B cell (primary cell): ENCODE results near the gene VWA8.

Source experiments
- EZH2 ChIP-seq: IDR thresholded peaks from 2 replicates; pipeline ENCODE4 v1.6.1; 2012; ENCODE audit warnings: borderline replicate concordance, low read depth, mild to moderate bottlenecking, moderate library complexity, low read length; ENCODE audit not compliant: insufficient read depth, poor library complexity, severe bottlenecking
- TF ChIP-seq, protein P1 (sequence below): fragments of 200-600 bp; IDR thresholded peaks from one replicate; pipeline ENCODE4 v1.8.0; 2022; ENCODE audit warnings: antibody characterized with exemption, mild to moderate bottlenecking

DNA sequence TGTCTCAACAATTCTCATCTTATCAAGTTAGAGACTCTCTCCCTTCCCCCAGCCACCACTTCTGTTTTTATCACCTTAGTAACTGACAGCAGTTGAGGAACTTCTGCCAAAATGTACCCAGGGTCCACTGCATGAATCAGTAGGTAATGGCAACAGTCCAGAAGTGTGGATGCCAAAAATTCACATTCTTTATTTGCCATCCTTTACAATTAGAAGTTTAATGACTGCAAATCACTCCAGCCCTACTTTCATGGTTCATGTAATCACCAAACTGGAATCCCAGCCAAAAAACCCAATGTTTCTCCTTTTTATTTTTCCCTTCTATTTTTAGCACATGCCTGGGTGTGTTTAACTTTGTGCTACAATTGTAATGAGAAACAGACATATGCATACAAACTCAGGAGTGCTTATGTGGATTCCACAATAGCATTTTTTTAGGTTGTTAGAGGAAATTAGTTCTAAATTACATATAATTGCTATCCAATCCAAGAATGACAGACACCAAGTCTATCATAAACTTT, 260.1 kb downstream of the VWA8 start:
- TF ChIP-seq, protein P1, sequence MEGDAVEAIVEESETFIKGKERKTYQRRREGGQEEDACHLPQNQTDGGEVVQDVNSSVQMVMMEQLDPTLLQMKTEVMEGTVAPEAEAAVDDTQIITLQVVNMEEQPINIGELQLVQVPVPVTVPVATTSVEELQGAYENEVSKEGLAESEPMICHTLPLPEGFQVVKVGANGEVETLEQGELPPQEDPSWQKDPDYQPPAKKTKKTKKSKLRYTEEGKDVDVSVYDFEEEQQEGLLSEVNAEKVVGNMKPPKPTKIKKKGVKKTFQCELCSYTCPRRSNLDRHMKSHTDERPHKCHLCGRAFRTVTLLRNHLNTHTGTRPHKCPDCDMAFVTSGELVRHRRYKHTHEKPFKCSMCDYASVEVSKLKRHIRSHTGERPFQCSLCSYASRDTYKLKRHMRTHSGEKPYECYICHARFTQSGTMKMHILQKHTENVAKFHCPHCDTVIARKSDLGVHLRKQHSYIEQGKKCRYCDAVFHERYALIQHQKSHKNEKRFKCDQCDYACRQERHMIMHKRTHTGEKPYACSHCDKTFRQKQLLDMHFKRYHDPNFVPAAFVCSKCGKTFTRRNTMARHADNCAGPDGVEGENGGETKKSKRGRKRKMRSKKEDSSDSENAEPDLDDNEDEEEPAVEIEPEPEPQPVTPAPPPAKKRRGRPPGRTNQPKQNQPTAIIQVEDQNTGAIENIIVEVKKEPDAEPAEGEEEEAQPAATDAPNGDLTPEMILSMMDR: no peak
- TF ChIP-seq EZH2: no peak
